H7 (cell line): ENCODE measurements around the gene FLT4. TPM values are rescaled to one million over a fixed set of nuclear protein-coding genes. Genes with fewer than 3 reads are reported as not detected.

Experiments
- DNase-seq: peaks from one replicate; pipeline ENCODE4 v3.0.0; 2012
- H3K27me3 ChIP-seq: 2 replicates; pipeline ENCODE4 v1.6.0; 2011; ENCODE audit warnings: mild to moderate bottlenecking, low read length; ENCODE audit not compliant: control insufficient read depth, insufficient read depth
- H3K36me3 ChIP-seq: replicated peaks from 2 replicates; pipeline ENCODE4 v1.5.1; 2011; ENCODE audit warnings: low read length; ENCODE audit not compliant: control insufficient read depth, insufficient read depth
- H3K4me3 ChIP-seq: 2 replicates; pipeline ENCODE4 v1.5.1; 2011; ENCODE audit warnings: low read depth, mild to moderate bottlenecking, control low read depth, low read length, moderate library complexity; ENCODE audit not compliant: insufficient read depth
- total RNA-seq: library from RNA; depleted of rRNA; stranded (reverse); fragments of >200 nt; shearing (Covaris generic); gene quantifications from 2 replicates; pipeline ENCODE4 v1.2.3, GENCODE V29; 2014; rRNA removed

FLT4 gene
- total RNA-seq, 1 experiment from 2014 or later: 13.8 TPM

DNA sequence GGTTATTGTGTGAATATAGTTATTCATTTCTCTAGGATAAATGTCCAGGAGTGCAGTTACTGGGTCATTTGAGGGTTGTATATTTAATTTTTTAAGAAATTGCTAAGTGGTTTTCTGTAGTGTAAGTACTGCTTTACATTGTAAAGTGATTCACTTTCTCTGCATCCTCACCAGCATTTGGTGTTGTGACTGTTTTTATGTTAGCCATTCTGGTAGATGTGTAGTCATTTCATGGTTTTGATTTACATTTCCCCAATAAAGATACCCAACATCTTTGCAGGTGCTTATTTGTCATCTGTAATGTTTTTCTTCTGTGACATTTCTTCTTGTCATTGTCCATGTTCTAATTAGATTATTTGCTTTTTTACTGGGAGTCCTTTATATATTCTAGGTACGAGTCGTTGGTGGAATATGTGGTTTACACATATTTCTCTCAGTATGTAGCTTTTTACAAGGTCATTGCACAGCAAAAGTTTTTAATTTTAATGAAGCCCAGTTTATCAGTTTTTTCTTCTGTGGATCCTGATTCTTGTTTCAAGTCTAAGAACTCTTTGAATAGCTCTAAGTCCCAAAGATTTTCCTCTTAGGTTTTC, 92.1 kb downstream of the FLT4 start:
- no peaks in the 10 kb centered on the region for H3K27me3 ChIP-seq
- no peak for DNase-seq
- no peak overlapping the region for H3K4me3 ChIP-seq
- peaks cover 4% of the 10 kb centered on the region for H3K36me3 ChIP-seq

DNA sequence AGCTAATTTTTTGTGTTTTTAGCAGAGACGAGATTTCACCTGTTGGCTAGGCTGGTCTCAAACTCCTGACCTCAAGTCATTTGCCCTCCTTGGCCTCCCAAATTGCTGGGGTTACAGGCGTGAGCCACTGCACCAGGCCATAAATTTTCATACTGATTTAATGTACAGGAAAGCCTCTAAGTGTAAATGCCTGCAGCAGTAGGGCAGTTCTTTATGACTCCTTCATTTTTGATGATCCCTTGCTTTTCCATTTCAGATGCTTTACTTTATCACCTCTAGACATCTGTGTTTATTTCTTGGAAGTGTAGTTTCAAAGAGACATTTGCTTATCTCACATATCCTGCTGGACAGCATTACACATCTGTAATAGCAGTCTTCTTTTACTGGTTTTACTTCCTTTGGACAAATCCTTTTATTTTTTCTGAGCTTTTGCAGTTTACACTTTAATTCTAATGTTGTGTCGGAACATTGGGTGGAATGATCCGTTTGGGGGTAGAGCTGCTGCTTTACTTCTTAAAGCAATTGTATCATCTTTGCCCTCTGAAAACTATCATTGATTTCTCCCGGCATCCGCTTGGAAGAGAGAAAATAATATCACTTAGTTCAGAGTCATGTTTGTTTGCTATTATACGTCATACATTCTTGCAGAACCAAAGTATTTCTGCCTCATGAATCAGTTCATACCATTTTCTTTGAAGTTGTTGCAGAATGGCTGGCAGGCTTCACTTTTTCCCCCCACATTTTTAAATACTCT, 94.1 kb downstream of the FLT4 start:
- H3K27me3 ChIP-seq: no peaks in the 10 kb centered on the region
- peaks cover 8% of the 10 kb centered on the region for H3K36me3 ChIP-seq
- H3K4me3 ChIP-seq: no peak overlapping the region
- no peak for DNase-seq

DNA sequence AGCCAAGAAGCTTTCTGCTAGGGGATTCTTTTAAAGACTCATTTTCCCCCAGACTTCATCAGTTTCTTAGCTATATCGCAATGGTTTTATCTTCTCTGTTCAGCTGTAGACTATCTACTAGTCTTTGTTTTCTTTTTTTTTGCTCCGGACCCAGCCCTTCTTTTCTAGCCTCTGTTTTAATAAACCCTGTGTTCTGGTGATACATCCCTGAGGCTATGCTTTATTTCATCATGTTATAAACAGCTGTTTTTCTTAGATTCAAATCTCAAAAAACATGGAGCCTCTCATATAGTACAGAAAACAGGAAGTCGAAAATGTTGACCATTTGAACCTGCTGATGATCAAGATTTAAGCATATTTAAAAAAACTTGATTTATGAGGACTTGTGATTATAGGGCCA, 95.9 kb downstream of the FLT4 start:
- H3K36me3 ChIP-seq: peaks cover 11% of the 10 kb centered on the region

More for the DNA sequence above, 95.9 kb downstream of the FLT4 start:
- Histone ChIP-seq H3K4me3 (no peak overlapping the region), H3K27me3 (no peaks in the 10 kb centered on the region)
- DNase-seq: no peak

Other genes with a start within 250 kb of the FLT4 start
- gene CNOT6, start 155.2 kb downstream of the FLT4 start, total RNA-seq: 11.2 and 17.4 TPM in 2 replicates
- gene SCGB3A1, start 58.1 kb downstream of the FLT4 start, total RNA-seq: not detected in 2 replicates
- gene OR2Y1, start 90.5 kb upstream of the FLT4 start, total RNA-seq: not detected in 2 replicates
- 76.1 and 77.8 TPM in 2 replicates for gene MGAT1, start 153.2 kb upstream of the FLT4 start, total RNA-seq
- 20.6 and 31.1 TPM in 2 replicates for gene ZFP62, start 211.7 kb upstream of the FLT4 start, total RNA-seq
- gene BTNL8, start 249.6 kb upstream of the FLT4 start, total RNA-seq: 0.21 and 0.22 TPM in 2 replicates